IPS DF 19.7 (cell line): ENCODE results near the gene TMEM248.
"Not testable (repeated sequence)": the region's sequence is repeated elsewhere in the genome, so short reads cannot be mapped to it uniquely, and the experiment has no call there.

Source experiments
- DNase-seq: peaks from one replicate; pipeline ENCODE4 v3.0.0-alpha.2; 2013; ENCODE audit warnings: low read depth, low spot score

The TMEM248 gene

GRCh38 chr7:66920769-66921395 lies at the start of gene TMEM248:
Gene TMEM248, plus strand, starts transcription at chr7:66921225. Its CDS starts 20,641 bp downstream, at chr7:66941866.
- DNase-seq, result no peak

GRCh38 chr7:66873476-66873875 lies 47.5 kb upstream of the TMEM248 start:
- no peak for DNase-seq

- DNase-seq, result no peak
Measured at GRCh38 chr7:66877577-66878300, 43.3 kb upstream of the TMEM248 start.

- DNase-seq, result not testable (repeated sequence)
Measured at GRCh38 chr7:66878301-66878685, 42.7 kb upstream of the TMEM248 start.

- no peak for DNase-seq
Measured at GRCh38 chr7:66880053-66880452, 41.0 kb upstream of the TMEM248 start.

- not testable (repeated sequence) for DNase-seq
Measured at GRCh38 chr7:66880577-66880976, 40.4 kb upstream of the TMEM248 start.

- no peak for DNase-seq
Measured at GRCh38 chr7:66883716-66884115, 37.3 kb upstream of the TMEM248 start.

GRCh38 chr7:66884556-66884955 lies 36.5 kb upstream of the TMEM248 start:
- DNase-seq, result not testable (repeated sequence)

GRCh38 chr7:66886152-66886551 lies 34.9 kb upstream of the TMEM248 start:
- DNase-seq, result no peak

- DNase-seq, result not testable (repeated sequence)
Measured at GRCh38 chr7:66888223-66888622, 32.8 kb upstream of the TMEM248 start.

GRCh38 chr7:66894463-66895080 lies 26.5 kb upstream of the TMEM248 start:
- DNase-seq, result peak; percentile 38

GRCh38 chr7:66896441-66896840 lies 24.6 kb upstream of the TMEM248 start:
- no peak for DNase-seq

GRCh38 chr7:66899552-66900280 lies 21.3 kb upstream of the TMEM248 start:
- no peak for DNase-seq

- no peak for DNase-seq
Measured at GRCh38 chr7:66901941-66902843, 18.8 kb upstream of the TMEM248 start.

GRCh38 chr7:66902844-66903180 lies 18.2 kb upstream of the TMEM248 start:
- DNase-seq, result no peak

- no peak for DNase-seq
Measured at GRCh38 chr7:66903360-66904062, 17.5 kb upstream of the TMEM248 start.

- DNase-seq, result no peak
Measured at GRCh38 chr7:66904063-66904593, 16.9 kb upstream of the TMEM248 start.

- DNase-seq, result no peak
Measured at GRCh38 chr7:66905278-66905677, 15.7 kb upstream of the TMEM248 start.

GRCh38 chr7:66905689-66906088 lies 15.3 kb upstream of the TMEM248 start:
- no peak for DNase-seq

GRCh38 chr7:66907731-66908130 lies 13.3 kb upstream of the TMEM248 start:
- no peak for DNase-seq
